Cortex of kidney (tissue), 1 donor: ENCODE measurements around the gene KLHL3.

Source experiments
- DNase-seq: peaks from one replicate; lab custom pipeline; 2025; lab: John Stamatoyannopoulos, UW

Gene KLHL3

GRCh38 chr5:137611011-137611580, 124.8 kb downstream of the KLHL3 start:
- no peak for DNase-seq

- DNase-seq, result no peak
Measured at GRCh38 chr5:137610598-137610997, 125.3 kb downstream of the KLHL3 start.

- DNase-seq, result no peak
Measured at GRCh38 chr5:137609127-137609526, 126.8 kb downstream of the KLHL3 start.

- no peak for DNase-seq
Measured at GRCh38 chr5:137607771-137608170, 128.1 kb downstream of the KLHL3 start.

GRCh38 chr5:137606401-137606800, 129.5 kb downstream of the KLHL3 start:
- DNase-seq, result no peak

GRCh38 chr5:137605411-137605810, 130.5 kb downstream of the KLHL3 start:
- no peak for DNase-seq

GRCh38 chr5:137604348-137605095, 131.4 kb downstream of the KLHL3 start:
- DNase-seq, result no peak

GRCh38 chr5:137603891-137604290, 132.0 kb downstream of the KLHL3 start:
- DNase-seq, result no peak

GRCh38 chr5:137603356-137603755, 132.5 kb downstream of the KLHL3 start:
- no peak for DNase-seq

GRCh38 chr5:137602721-137603273, 133.1 kb downstream of the KLHL3 start:
- no peak for DNase-seq

- DNase-seq, result no peak
Measured at GRCh38 chr5:137600721-137601360, 135.0 kb downstream of the KLHL3 start.

- DNase-seq, result no peak
Measured at GRCh38 chr5:137599457-137599856, 136.4 kb downstream of the KLHL3 start.

GRCh38 chr5:137598399-137598798, 137.5 kb downstream of the KLHL3 start:
- no peak for DNase-seq

GRCh38 chr5:137596941-137597340, 138.9 kb downstream of the KLHL3 start:
- DNase-seq, result no peak

- no peak for DNase-seq
Measured at GRCh38 chr5:137595396-137596079, 140.4 kb downstream of the KLHL3 start.

GRCh38 chr5:137594717-137595116, 141.2 kb downstream of the KLHL3 start:
- no peak for DNase-seq

- no peak for DNase-seq
Measured at GRCh38 chr5:137592317-137592716, 143.6 kb downstream of the KLHL3 start.

GRCh38 chr5:137589185-137589584, 146.7 kb downstream of the KLHL3 start:
- DNase-seq, result no peak

GRCh38 chr5:137587919-137588318, 148.0 kb downstream of the KLHL3 start:
- no peak for DNase-seq

GRCh38 chr5:137584262-137584661, 151.6 kb downstream of the KLHL3 start:
- no peak for DNase-seq

GRCh38 chr5:137583129-137583528, 152.8 kb downstream of the KLHL3 start:
- DNase-seq, result no peak

- DNase-seq, result no peak
Measured at GRCh38 chr5:137582218-137582617, 153.7 kb downstream of the KLHL3 start.
